ENCODE results near the gene STK24. TPM values are rescaled to one million over a fixed set of nuclear protein-coding genes. Genes with fewer than 3 reads are reported as not detected.
"Not testable (repeated sequence)": the region's sequence is repeated elsewhere in the genome, so short reads cannot be mapped to it uniquely, and the experiment has no call there.

Gene STK24
- total RNA-seq, 2 donors from 2014 or later = 175 to 207 TPM

GRCh38 chr13:98576200-98576945, 534 bp downstream of the STK24 start:
- peak; percentile 36 to 41 for ATAC-seq (replicated peaks in 1 of 2)
- Mint-ChIP-seq H3K36me3 (ENCODE audit: insufficient read depth in 2 of 2) (peaks cover 6 to 8% of the 10 kb centered on the region in 2 donors), H3K4me1 (ENCODE audit: low read depth) (peaks cover 47% of the 10 kb centered on the region), H3K27me3 (ENCODE audit: low read depth) (no peaks in the 10 kb centered on the region), H3K27ac (peak overlapping the region; percentile 100), H3K9me3 (no peaks in the 10 kb centered on the region), H3K4me3 (peak overlapping the region; percentile 98 to 100)
- peak; percentile 57 to 64 for DNase-seq

DNA sequence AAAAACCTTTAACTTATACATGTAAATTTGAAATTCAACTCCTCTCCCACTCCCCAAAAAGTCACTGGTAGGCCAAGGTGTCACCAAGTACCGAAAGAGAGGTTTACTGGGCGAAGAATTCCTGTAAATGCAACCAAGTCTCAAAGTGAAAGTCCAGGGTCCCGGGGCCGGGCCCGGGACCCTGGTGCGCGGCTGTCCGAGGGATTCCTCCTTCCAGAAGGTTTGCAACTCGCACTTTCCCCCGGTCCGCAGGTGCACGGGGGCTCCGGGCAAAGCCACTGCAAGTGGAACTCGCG, 1.1 kb downstream of the STK24 start:
- no peaks in the 10 kb centered on the region for H3K27me3 Mint-ChIP-seq (ENCODE audit: low read depth)
- DNase-seq (no peak), ATAC-seq (replicated peaks in 1 of 2) (no peak)
- peak overlapping the region; percentile 98 to 100 for H3K4me3 Mint-ChIP-seq
- no peaks in the 10 kb centered on the region for H3K9me3 Mint-ChIP-seq
- H3K4me1 Mint-ChIP-seq (ENCODE audit: low read depth) = peaks cover 52% of the 10 kb centered on the region
- peaks cover 6 to 8% of the 10 kb centered on the region in 2 donors for H3K36me3 Mint-ChIP-seq (ENCODE audit: insufficient read depth in 2 of 2)
- peak overlapping the region; percentile 100 for H3K27ac Mint-ChIP-seq

DNA sequence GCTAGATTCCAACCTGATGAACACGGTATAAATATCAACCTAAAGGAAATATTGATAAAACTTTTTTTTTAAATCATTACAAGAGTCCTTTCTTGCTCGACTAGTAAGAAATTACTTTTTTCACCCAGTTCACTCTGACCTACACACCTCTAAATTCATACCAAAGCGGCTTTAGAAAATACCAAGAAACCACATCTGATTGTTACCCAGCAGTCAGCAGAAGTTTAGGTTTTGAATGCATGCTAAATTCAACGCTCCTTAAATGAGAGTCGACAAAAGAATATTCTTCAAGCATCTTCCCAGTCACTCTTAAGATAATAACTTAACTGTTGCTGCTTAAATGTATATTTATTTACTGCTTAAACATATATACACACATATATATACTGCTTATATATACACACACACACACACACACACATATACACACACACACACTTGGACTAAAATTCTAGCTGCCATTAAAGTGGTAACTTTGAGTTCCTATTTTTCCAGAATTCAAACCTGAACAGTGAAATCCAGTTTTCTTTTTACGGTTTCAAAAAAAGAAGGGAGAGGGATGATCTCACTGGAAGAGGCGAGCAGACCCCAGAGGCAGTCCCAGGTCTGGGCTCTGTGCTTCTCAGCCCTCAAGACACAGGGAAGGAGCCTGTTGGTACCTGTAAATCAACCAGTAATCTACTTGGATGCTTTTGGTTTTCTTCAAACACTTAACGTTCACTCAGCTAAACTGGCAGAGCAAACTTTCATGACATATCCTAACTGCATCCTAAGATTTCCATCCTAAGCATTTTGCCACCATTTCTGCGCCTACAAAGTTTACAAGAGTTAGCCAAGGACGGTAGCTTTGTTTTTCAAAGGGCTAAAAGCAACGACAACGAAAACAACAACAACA, 1.7 kb downstream of the STK24 start:
- ATAC-seq (replicated peaks in 1 of 2) = no peak
- Mint-ChIP-seq H3K36me3 (ENCODE audit: insufficient read depth in 2 of 2) (peaks cover 6 to 8% of the 10 kb centered on the region in 2 donors), H3K4me1 (ENCODE audit: low read depth) (peaks cover 58% of the 10 kb centered on the region)

GRCh38 chr13:98571955-98572662, 4.8 kb downstream of the STK24 start:
- peak overlapping the region; percentile 98 to 100 for H3K4me3 Mint-ChIP-seq
- H3K36me3 Mint-ChIP-seq (ENCODE audit: insufficient read depth in 2 of 2) = peaks cover 18 to 21% of the 10 kb centered on the region in 2 donors
- peaks cover 85% of the 10 kb centered on the region for H3K4me1 Mint-ChIP-seq (ENCODE audit: low read depth)
- peak overlapping the region; percentile 91 for H3K27ac Mint-ChIP-seq
- DNase-seq (no peak), ATAC-seq (replicated peaks in 1 of 2) (peak in 1 of 2 donors; percentile 1)
- H3K9me3 Mint-ChIP-seq = peaks cover 0 to 2% of the 10 kb centered on the region in 2 donors
- no peaks in the 10 kb centered on the region for H3K27me3 Mint-ChIP-seq (ENCODE audit: low read depth)

More for the DNA sequence above, 1.7 kb downstream of the STK24 start:
- peak overlapping the region; percentile 98 to 100 for H3K4me3 Mint-ChIP-seq
- H3K27ac Mint-ChIP-seq = peak overlapping the region; percentile 100
- H3K9me3 Mint-ChIP-seq = no peaks in the 10 kb centered on the region
- DNase-seq = no peak
- no peaks in the 10 kb centered on the region for H3K27me3 Mint-ChIP-seq (ENCODE audit: low read depth)

DNA sequence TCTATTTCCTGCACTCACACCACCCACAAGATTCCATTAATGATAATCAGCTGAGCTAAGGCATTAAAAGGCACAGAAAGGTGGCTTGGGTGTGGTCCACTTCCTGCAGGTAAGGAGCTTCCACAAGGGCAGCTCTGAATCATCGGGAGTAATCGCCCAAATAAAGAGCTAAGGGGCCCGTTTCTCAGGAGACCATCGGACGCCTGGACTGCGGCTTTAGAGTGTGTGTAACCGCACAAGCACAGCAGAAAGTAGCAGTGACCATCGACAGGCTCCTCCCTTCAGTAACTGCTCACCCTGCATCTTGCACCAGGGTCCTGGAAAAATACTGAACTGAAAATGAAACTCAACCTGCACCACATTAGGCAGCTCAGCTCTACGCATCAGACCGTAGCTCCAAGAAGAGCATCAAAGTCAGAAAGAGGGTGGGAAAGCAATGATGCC, 6.0 kb downstream of the STK24 start:
- H3K9me3 Mint-ChIP-seq = peaks cover 0 to 2% of the 10 kb centered on the region in 2 donors
- H3K4me3 Mint-ChIP-seq = peak overlapping the region; percentile 98 to 100
- no peaks in the 10 kb centered on the region for H3K27me3 Mint-ChIP-seq (ENCODE audit: low read depth)
- DNase-seq (peak; percentile 45 to 49), ATAC-seq (replicated peaks in 1 of 2) (peak; percentile 51 to 61)
- H3K36me3 Mint-ChIP-seq (ENCODE audit: insufficient read depth in 2 of 2) = peaks cover 18 to 24% of the 10 kb centered on the region in 2 donors
- peaks cover 96% of the 10 kb centered on the region for H3K4me1 Mint-ChIP-seq (ENCODE audit: low read depth)
- H3K27ac Mint-ChIP-seq = peak overlapping the region; percentile 91

DNA sequence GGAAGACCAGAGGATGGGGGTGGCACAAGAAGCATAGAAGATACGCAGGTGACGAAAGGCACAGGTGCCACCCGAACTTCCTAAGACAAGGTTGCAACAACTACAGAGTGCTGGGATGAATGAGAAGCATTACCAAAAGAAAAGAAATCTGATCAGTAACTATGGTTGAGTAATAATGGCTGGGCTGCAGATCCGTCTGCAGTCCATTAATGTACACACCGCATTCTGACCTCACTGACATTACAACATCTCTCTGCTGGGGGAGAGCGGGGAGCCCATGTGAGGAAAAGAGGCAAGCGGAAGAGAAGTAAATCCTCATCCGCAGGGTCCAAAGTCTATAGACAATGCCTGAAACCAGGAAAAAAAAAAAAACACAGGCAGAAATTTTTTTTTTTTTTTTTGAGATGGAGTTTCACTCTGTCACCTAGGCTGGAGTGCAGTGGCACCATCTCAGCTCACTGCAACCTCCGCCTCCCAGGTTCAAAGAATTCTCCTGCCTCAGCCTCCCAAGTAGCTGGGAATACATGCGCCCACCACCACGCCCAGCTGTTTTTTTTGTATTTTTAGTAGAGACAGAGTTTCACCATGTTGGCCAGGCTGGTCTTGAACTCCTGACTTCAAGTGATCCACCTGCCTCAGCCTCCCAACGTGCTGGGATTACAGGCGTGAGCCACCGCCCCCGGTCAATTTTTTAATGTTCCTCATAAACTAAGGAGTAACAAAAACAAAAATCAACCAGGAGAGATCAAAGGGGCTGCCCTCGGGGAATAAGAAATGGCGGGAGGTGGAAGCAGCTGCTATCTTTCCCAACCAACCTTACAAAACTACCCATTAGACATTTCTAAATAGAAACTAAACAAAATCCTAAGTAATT, 7.2 kb downstream of the STK24 start:
- not testable (repeated sequence) for H3K27me3 Mint-ChIP-seq (ENCODE audit: low read depth); H3K9me3 Mint-ChIP-seq; ATAC-seq (replicated peaks in 1 of 2); DNase-seq
- H3K36me3 Mint-ChIP-seq (ENCODE audit: insufficient read depth in 2 of 2) = peaks cover 18% of the 10 kb centered on the region in 2 donors
- peak overlapping the region; percentile 98 to 100 for H3K4me3 Mint-ChIP-seq
- H3K4me1 Mint-ChIP-seq (ENCODE audit: low read depth) = peaks cover 100% of the 10 kb centered on the region
- H3K27ac Mint-ChIP-seq = peak overlapping the region; percentile 91

DNA sequence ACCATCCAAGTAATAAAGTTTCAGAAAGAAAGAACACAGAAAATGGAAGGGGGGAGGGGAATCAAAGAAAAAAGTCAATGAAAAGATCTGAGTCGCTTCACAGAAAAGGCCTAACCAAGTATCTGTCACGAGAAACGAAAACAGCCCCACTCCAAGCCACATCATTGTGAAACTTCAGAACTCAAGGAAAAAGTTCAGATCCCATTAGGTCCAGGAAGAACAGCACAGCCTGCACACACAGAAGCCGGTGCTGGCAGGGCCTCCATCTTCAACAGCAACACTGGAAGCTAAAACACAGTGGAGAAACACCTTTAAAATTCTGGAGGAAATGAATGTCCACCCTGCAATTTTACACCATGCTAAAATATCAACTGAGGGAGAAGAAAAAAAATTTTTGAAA, 8.0 kb downstream of the STK24 start:
- H3K9me3 Mint-ChIP-seq = peaks cover 0 to 2% of the 10 kb centered on the region in 2 donors
- no peak for ATAC-seq (replicated peaks in 1 of 2)
- peak overlapping the region; percentile 86 to 98 for H3K4me3 Mint-ChIP-seq
- H3K27me3 Mint-ChIP-seq (ENCODE audit: low read depth) = no peaks in the 10 kb centered on the region
- DNase-seq = no peak
- peaks cover 15 to 19% of the 10 kb centered on the region in 2 donors for H3K36me3 Mint-ChIP-seq (ENCODE audit: insufficient read depth in 2 of 2)
- H3K4me1 Mint-ChIP-seq (ENCODE audit: low read depth) = peaks cover 100% of the 10 kb centered on the region
- H3K27ac Mint-ChIP-seq = peak overlapping the region; percentile 91

DNA sequence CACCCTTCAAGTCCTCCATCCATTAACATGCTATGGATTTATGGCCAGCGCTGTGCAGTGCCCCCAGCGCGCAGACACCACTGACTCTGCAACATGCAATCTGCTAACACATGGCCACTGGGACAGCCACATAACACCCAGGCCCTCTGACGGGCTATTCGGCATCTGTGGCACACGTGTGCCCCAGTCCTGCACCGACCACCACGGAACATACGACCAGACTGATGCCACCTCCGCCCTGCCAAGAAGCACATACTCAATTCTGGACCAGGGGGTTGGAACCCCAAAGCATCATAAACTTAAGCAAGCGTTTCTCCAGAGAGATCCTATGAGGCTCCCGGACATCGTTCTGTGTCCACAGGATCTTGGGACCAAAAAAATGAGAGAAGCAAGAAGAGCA, 9.8 kb downstream of the STK24 start:
- Mint-ChIP-seq H3K4me3 (peak overlapping the region; percentile 86 to 98), H3K4me1 (ENCODE audit: low read depth) (peaks cover 99% of the 10 kb centered on the region), H3K36me3 (ENCODE audit: insufficient read depth in 2 of 2) (peaks cover 14 to 18% of the 10 kb centered on the region in 2 donors), H3K9me3 (peaks cover 0 to 2% of the 10 kb centered on the region in 2 donors), H3K27me3 (ENCODE audit: low read depth) (no peaks in the 10 kb centered on the region), H3K27ac (peak overlapping the region; percentile 89)
- ATAC-seq (replicated peaks in 1 of 2) = no peak
- no peak for DNase-seq

DNA sequence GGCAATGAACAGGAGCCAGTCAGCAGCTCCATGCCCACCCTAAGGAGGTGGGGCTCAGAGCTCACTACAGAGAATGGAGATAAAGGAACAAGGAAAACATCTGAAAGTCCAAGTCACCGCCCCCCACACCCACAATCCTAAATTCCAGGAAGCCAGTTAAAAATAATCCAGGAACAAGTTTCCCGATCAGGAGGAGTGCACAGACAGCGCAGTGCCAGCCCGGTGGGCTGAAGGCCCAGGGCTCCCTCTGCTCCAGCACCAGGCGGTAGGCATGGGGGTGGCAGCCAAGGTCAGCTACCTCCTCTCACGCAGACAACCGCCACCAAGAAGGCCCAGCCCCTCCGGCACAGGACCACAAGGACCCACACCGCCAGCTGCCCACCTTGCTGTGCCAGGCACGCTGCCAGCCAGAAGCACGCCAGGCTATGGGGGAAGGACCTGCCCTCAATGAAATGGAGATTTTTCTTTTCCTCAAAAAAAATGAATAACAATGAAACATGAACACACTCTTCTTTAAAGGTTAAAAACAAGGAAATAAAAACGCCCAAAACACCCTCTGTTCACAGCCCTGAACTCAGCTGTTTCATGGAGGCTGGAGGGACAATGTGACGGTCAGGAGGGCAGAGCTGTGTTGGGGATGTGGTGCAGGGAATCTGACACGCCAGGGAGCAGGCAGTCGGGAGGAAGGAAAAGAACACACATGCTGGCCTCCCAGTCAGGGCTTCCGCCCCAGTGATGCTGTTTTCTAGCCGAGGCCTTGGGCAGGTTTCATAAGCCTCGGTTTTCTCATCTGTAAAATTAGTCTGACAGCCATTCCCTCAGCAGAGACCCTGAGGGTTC, 11.0 kb downstream of the STK24 start:
- Mint-ChIP-seq H3K4me3 (peak overlapping the region; percentile 86 to 98), H3K27me3 (ENCODE audit: low read depth) (no peaks in the 10 kb centered on the region), H3K36me3 (ENCODE audit: insufficient read depth in 2 of 2) (peaks cover 14 to 19% of the 10 kb centered on the region in 2 donors), H3K9me3 (peaks cover 0 to 2% of the 10 kb centered on the region in 2 donors), H3K4me1 (ENCODE audit: low read depth) (peaks cover 97% of the 10 kb centered on the region), H3K27ac (peak overlapping the region; percentile 89)
- DNase-seq (no peak), ATAC-seq (replicated peaks in 1 of 2) (no peak)

- Mint-ChIP-seq H3K4me1 (ENCODE audit: low read depth) (peaks cover 96% of the 10 kb centered on the region), H3K9me3 (peaks cover 0 to under 1% of the 10 kb centered on the region in 2 donors), H3K27me3 (ENCODE audit: low read depth) (no peaks in the 10 kb centered on the region), H3K36me3 (ENCODE audit: insufficient read depth in 2 of 2) (peaks cover 10 to 24% of the 10 kb centered on the region in 2 donors), H3K27ac (peak overlapping the region; percentile 84), H3K4me3 (peak overlapping the region; percentile 81 to 99)
- DNase-seq (no peak), ATAC-seq (replicated peaks in 1 of 2) (peak; percentile 48 to 55)
Observed at GRCh38 chr13:98564204-98564603, 12.7 kb downstream of the STK24 start.

DNA sequence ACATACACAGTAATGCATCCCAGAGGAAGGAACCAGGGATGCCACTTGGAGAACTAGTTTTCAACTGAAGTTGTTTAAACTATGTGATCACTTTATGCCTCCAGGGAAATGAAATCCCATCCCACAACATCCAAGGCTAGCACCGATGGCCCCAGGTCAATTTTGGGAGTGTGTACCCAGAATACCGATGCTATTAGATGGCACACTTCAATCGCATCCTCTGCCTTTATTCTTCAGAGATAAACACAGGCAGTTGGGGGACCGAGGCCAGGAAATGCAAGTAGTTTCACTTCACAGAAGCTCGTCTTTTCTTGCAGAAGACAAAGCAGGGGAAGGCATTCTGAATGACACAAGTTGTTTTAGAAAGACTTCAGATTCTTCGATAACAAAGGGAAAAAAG, 13.8 kb downstream of the STK24 start:
- ATAC-seq (replicated peaks in 1 of 2) (peak; percentile 37 to 41), DNase-seq (no peak)
- Mint-ChIP-seq H3K36me3 (ENCODE audit: insufficient read depth in 2 of 2) (peaks cover 4 to 15% of the 10 kb centered on the region in 2 donors), H3K27me3 (ENCODE audit: low read depth) (no peaks in the 10 kb centered on the region), H3K4me3 (peak overlapping the region; percentile 81 to 99), H3K9me3 (no peaks in the 10 kb centered on the region), H3K27ac (peak overlapping the region; percentile 84), H3K4me1 (ENCODE audit: low read depth) (peaks cover 95% of the 10 kb centered on the region)
